ENCODE data around the gene PLOD1. TPM values are rescaled to one million over a fixed set of nuclear protein-coding genes. Genes with fewer than 3 reads are reported as not detected.

Gene PLOD1
- total RNA-seq, 2 donors from 2014 or later, result 56.1 to 58.1 TPM

DNA sequence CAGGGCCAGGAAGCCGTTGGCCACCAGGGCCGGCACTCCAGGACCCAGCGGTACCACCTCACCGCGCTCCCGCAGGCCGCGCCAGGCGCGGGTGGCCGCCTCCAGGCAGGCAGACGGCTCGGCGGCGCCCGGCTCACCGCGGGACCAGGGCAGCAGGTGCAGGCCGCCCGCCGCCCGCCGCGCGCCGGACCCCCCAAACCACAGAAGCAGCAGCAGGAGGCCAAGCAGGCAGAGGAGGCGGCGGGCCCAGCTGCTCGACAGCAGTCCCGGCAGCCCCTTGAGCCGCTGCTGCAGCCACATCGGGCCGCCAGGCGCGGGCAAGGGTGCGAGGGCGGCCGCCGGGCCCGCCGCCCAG lies 8.6 kb upstream of the PLOD1 start:
- TF ChIP-seq, protein P1, sequence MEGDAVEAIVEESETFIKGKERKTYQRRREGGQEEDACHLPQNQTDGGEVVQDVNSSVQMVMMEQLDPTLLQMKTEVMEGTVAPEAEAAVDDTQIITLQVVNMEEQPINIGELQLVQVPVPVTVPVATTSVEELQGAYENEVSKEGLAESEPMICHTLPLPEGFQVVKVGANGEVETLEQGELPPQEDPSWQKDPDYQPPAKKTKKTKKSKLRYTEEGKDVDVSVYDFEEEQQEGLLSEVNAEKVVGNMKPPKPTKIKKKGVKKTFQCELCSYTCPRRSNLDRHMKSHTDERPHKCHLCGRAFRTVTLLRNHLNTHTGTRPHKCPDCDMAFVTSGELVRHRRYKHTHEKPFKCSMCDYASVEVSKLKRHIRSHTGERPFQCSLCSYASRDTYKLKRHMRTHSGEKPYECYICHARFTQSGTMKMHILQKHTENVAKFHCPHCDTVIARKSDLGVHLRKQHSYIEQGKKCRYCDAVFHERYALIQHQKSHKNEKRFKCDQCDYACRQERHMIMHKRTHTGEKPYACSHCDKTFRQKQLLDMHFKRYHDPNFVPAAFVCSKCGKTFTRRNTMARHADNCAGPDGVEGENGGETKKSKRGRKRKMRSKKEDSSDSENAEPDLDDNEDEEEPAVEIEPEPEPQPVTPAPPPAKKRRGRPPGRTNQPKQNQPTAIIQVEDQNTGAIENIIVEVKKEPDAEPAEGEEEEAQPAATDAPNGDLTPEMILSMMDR (IDR thresholded peaks at IDR 0.05), result no peak
- peak overlapping the region; percentile 61 to 67 for H3K4me3 ChIP-seq
- H3K27me3 ChIP-seq, result no peaks in the 10 kb centered on the region
- peaks cover 0 to 48% of the 10 kb centered on the region in 2 donors for H3K4me1 ChIP-seq
- DNase-seq (ENCODE audit: low spot score), result no peak
- H3K27ac ChIP-seq, result no peak overlapping the region
- H3K36me3 ChIP-seq, result peaks cover 19% of the 10 kb centered on the region
- H3K9me3 ChIP-seq, result no peaks in the 10 kb centered on the region

DNA sequence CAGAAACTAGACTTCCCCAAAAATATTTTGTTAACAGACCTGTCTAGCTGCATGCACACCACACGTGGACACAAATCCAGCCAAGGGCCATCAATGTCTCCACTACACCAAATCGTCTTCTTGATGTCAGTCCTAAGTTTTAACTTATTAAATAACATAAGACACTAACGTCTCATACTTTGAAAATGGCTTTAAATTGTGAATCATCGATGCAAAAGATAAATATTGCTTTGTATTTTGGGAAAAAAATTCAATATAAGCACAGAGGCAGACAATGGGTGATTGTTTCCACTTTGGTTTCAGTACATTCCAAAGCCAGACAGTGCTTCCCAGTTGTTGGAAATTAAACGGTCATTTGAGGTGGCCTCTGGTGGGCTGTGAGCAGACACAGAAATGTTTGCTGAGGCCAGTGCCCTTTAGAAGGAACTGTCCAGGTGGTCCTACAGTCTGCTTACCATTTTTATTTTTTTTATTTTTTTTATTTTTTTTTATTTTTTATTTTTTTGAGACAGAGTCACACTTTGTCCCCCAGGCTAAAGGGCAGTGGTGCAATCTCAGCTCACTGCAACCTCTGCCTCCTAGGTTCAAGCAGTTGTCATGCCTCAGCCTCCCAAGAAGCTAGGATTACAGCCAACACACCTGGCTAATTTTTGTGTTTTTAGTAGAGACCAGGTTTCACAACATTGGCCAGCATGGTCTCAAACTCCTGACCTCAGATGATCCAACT lies 6.5 kb upstream of the PLOD1 start:
- TF ChIP-seq, protein P1 (IDR thresholded peaks at IDR 0.05), result no peak
- no peaks in the 10 kb centered on the region for H3K9me3 ChIP-seq
- H3K4me3 ChIP-seq, result no peak overlapping the region
- no peaks in the 10 kb centered on the region for H3K27me3 ChIP-seq
- H3K4me1 ChIP-seq, result peaks cover 0 to 50% of the 10 kb centered on the region in 2 donors
- no peak overlapping the region for H3K27ac ChIP-seq
- H3K36me3 ChIP-seq, result peaks cover under 1% of the 10 kb centered on the region
- no peak for DNase-seq (ENCODE audit: low spot score)

DNA sequence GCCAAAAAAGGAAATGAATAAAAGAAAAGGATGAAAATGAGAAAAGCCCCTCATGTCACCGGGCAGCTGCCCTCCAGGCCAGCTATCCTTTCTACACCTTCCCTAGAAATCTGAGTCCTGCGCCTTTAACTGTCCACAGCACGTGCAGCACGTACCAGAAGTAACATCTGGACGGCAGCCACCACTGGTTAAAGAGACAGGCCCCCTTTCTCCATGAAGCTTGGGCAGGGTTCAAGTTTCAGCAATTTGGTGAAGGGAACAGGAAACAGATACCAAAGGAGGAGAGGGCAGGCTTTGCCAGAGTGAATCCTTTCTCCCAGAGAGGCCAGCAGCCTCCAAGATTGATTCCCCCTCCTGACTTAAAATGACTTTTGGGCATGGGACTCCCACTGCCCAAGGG lies 4.7 kb upstream of the PLOD1 start:
- DNase-seq (ENCODE audit: low spot score), result peak; percentile 87
- Histone ChIP-seq H3K27ac (peak overlapping the region; percentile 26 to 27), H3K4me3 (no peak overlapping the region), H3K36me3 (no peaks in the 10 kb centered on the region), H3K4me1 (peaks cover 0 to 39% of the 10 kb centered on the region in 2 donors), H3K27me3 (no peaks in the 10 kb centered on the region), H3K9me3 (no peaks in the 10 kb centered on the region)
- TF ChIP-seq, protein P1 (IDR thresholded peaks at IDR 0.05), result no peak

DNA sequence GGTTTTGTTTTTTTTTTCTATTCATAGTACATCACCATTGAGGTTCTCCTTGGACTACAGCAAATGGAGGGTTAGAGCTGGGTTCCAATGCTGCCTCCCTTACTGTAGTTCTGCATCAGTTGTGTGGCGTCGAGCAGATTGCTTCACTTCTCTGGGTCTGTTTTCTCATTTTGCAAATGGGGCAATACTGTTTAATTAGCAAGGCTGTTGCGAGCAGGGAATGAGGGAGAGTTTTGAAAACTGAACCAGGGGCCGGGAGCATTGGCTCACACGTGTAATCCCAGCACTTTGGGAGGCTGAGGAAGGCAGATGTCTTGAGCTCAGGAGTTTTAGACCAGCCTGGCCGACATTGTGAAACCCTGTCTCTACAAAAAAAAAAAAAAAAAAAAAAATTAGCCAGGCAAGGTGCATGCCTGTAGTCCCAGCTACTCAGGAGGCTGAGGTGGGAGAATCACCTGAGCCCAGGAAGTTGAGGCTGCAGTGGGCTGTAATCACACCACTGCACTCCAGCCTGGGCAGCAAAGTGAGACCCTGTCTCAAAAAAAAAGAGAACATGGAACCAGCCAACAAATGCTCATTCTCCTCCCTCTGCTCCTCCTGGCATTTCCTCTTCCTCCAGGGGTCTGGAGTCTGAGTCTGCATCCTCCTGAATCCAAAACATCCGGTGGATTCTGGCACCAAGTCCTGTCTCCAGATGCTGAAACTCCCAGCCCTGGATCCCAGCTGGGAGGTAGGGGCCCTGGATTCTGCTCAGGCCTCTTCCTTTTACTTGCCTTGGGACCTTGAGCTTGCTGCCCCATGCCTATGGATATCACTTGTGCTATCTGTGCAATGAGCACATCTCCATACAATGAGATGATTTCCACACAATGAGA lies 3.7 kb upstream of the PLOD1 start:
- H3K27ac ChIP-seq, result peak overlapping the region in 1 of 2 donors; percentile 26
- H3K4me1 ChIP-seq, result peaks cover 0 to 41% of the 10 kb centered on the region in 2 donors
- no peak for DNase-seq (ENCODE audit: low spot score)
- no peaks in the 10 kb centered on the region for H3K9me3 ChIP-seq
- no peaks in the 10 kb centered on the region for H3K36me3 ChIP-seq
- H3K4me3 ChIP-seq, result no peak overlapping the region
- TF ChIP-seq, protein P1 (IDR thresholded peaks at IDR 0.05), result no peak
- H3K27me3 ChIP-seq, result no peaks in the 10 kb centered on the region

DNA sequence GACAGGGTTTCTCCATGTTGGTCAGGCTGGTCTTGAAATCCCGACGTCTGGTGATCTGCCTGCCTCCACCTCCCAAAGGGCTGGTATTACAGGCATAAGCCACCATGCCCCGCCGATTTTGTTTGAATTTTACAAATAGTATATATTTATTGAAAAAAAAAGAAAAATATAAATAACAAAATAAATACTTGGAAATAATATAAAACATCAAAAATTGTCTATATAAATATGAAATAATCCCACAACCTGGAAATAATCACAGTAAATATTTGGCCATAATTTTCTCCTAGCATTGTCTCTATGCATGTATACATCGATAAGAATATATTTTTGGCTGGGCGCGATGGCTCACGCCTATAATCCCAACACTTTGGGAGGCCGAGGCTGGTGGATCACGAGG lies 2.7 kb upstream of the PLOD1 start:
- H3K4me1 ChIP-seq, result peaks cover 0 to 42% of the 10 kb centered on the region in 2 donors

More for the DNA sequence above, 2.7 kb upstream of the PLOD1 start:
- Histone ChIP-seq H3K9me3 (no peaks in the 10 kb centered on the region), H3K4me3 (no peak overlapping the region), H3K27me3 (no peaks in the 10 kb centered on the region), H3K36me3 (no peaks in the 10 kb centered on the region), H3K27ac (no peak overlapping the region)
- no peak for DNase-seq (ENCODE audit: low spot score)
- TF ChIP-seq, protein P1 (IDR thresholded peaks at IDR 0.05), result no peak
